Nephron progenitor cell (in vitro differentiated cells): Measurements from ENCODE around the gene SEL1L3.

Source experiments
- DNase-seq: peaks from one replicate; pipeline ENCODE4 v3.0.0; 2021
- H3K27ac Mint-ChIP-seq: 2 replicates; pipeline ENCODE4 v1.8.0; 2021; ENCODE audit warnings: mild to moderate bottlenecking, moderate library complexity, mixed read lengths
- H3K27me3 Mint-ChIP-seq: 2 replicates; pipeline ENCODE4 v1.8.0; 2021; ENCODE audit warnings: mild to moderate bottlenecking, low read depth, mixed read lengths; ENCODE audit not compliant: poor library complexity
- H3K36me3 Mint-ChIP-seq: 2 replicates; pipeline ENCODE4 v1.8.0; 2021; ENCODE audit warnings: low read depth, mixed read lengths
- H3K4me1 Mint-ChIP-seq: 2 replicates; pipeline ENCODE4 v1.8.0; 2021; ENCODE audit warnings: mixed read lengths
- H3K4me3 Mint-ChIP-seq: 2 replicates; pipeline ENCODE4 v1.8.0; 2021; ENCODE audit warnings: mild to moderate bottlenecking, moderate library complexity, mixed read lengths
- H3K9me3 Mint-ChIP-seq: 2 replicates; pipeline ENCODE4 v1.8.0; 2021; ENCODE audit warnings: mild to moderate bottlenecking, moderate library complexity, mixed read lengths
- CTCF ChIP-seq: fragments of 200-600 bp; sonication (generic); IDR thresholded peaks from 2 replicates; pipeline ENCODE4 v1.5.0; 2021; ENCODE audit warnings: antibody characterized with exemption

Gene SEL1L3

GRCh38 chr4:25875281-25875745 lies 12.5 kb upstream of the SEL1L3 start:
- Mint-ChIP-seq H3K4me1 (peaks cover 24% of the 10 kb centered on the region), H3K27me3 (no peaks in the 10 kb centered on the region), H3K36me3 (no peaks in the 10 kb centered on the region), H3K27ac (no peak overlapping the region), H3K9me3 (no peaks in the 10 kb centered on the region), H3K4me3 (no peak overlapping the region)
- DNase-seq = no peak
- no peak for TF ChIP-seq CTCF

GRCh38 chr4:25874655-25875054 lies 11.9 kb upstream of the SEL1L3 start:
- H3K4me1 Mint-ChIP-seq = peaks cover 21% of the 10 kb centered on the region
- no peak overlapping the region for H3K4me3 Mint-ChIP-seq
- no peak for DNase-seq
- no peaks in the 10 kb centered on the region for H3K36me3 Mint-ChIP-seq
- no peak for TF ChIP-seq CTCF
- H3K27ac Mint-ChIP-seq = no peak overlapping the region
- no peaks in the 10 kb centered on the region for H3K27me3 Mint-ChIP-seq
- H3K9me3 Mint-ChIP-seq = no peaks in the 10 kb centered on the region

DNA sequence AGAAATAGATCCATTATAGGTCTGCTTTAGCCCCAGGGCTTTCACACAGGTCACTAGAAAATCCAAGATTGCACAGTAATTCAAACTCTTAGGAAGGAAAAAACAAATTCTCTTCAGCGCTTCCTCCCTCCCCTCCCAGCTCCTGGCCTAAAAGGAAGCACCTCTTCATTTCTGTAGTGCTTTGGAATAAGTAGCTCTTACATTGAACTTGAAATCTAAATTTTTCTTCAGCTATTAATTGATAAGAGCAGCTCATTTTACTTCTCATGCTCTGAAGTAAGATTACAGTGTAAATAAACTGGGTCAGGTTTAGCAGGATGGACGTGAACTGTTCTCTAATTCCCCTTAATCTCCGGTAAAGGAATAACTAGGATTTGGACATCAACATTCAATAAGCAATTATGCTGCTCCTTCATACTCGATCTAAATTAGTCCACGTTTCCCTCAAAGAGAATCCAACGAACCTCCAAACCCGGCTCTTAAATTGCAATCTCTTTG lies 10.9 kb upstream of the SEL1L3 start:
- DNase-seq = no peak
- Mint-ChIP-seq H3K9me3 (no peaks in the 10 kb centered on the region), H3K36me3 (no peaks in the 10 kb centered on the region), H3K4me3 (no peak overlapping the region), H3K4me1 (peaks cover 12% of the 10 kb centered on the region), H3K27me3 (no peaks in the 10 kb centered on the region), H3K27ac (no peak overlapping the region)
- TF ChIP-seq CTCF = no peak

DNA sequence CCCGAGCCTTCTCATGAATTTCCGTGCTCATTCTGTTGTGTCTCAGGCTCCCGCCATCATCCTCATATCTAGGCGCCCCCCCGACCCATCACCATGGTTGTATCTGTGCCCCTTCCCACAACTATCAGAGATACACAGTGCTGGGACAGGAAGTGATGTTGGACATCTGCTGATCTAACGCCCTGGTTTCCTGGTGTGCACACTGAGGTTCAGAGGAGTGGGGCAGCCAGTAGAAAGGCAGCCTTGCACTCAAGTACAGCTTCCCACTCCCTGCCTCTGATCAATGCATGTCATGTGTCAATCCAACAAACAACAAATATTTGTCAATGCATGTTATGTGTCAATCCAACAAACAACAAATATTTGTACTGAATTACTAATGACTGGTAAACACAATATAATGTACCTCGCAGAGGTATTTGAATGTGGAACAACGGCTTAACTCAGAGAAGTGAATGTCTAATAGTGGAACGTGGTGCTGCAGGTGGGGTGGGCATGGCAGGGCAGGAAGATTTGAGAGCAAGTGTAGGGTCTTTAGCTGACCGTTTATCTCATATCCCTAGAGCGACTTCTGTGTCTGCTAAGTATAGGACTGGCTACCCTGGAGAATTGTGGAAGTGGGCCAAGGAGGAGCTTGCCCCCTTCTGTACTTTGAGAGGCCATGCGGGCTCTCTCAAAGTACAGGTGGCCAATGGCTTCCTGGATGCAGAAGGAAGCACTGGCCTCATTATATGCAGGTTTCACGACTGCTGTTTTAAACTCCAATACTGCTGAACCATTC lies 10.3 kb upstream of the SEL1L3 start:
- no peak for DNase-seq

GRCh38 chr4:25870081-25870480 lies 7.3 kb upstream of the SEL1L3 start:
- H3K27me3 Mint-ChIP-seq = peaks cover 28% of the 10 kb centered on the region
- H3K9me3 Mint-ChIP-seq = no peaks in the 10 kb centered on the region
- TF ChIP-seq CTCF = no peak
- H3K36me3 Mint-ChIP-seq = no peaks in the 10 kb centered on the region
- H3K4me1 Mint-ChIP-seq = peaks cover 32% of the 10 kb centered on the region
- DNase-seq = no peak
- no peak overlapping the region for H3K27ac Mint-ChIP-seq
- no peak overlapping the region for H3K4me3 Mint-ChIP-seq

More for the DNA sequence above, 10.3 kb upstream of the SEL1L3 start:
- Mint-ChIP-seq H3K4me1 (peaks cover 10% of the 10 kb centered on the region), H3K9me3 (no peaks in the 10 kb centered on the region), H3K4me3 (no peak overlapping the region), H3K27me3 (peaks cover 5% of the 10 kb centered on the region), H3K27ac (no peak overlapping the region), H3K36me3 (no peaks in the 10 kb centered on the region)
- no peak for TF ChIP-seq CTCF
